GM06990 (cell line): ENCODE measurements around the gene BACE2.

Experiments
- DNase-seq: peaks from one replicate; pipeline ENCODE4 v3.0.0-alpha.2; 2011; ENCODE audit not compliant: insufficient read length; ENCODE audit errors: extremely low read depth
- H3K27me3 ChIP-seq: replicated peaks from 2 replicates; pipeline ENCODE4 v1.6.0; 2011; ENCODE audit warnings: low read length; ENCODE audit not compliant: control insufficient read depth, insufficient read depth
- H3K36me3 ChIP-seq: 2 replicates; pipeline ENCODE4 v1.5.1; 2011; ENCODE audit warnings: low read length; ENCODE audit not compliant: control insufficient read depth, insufficient read depth
- H3K4me3 ChIP-seq: replicated peaks from 2 replicates; pipeline ENCODE4 v1.5.1; 2011; ENCODE audit warnings: low read depth, mild to moderate bottlenecking, control low read depth, low read length
- TF ChIP-seq, protein P1 (sequence below): IDR thresholded peaks from 2 replicates; pipeline ENCODE4 v1.5.1; 2011; ENCODE audit warnings: low read length, control low read depth, mild to moderate bottlenecking, inconsistent platforms; ENCODE audit not compliant: insufficient read depth, poor library complexity, severe bottlenecking

BACE2 gene

DNA sequence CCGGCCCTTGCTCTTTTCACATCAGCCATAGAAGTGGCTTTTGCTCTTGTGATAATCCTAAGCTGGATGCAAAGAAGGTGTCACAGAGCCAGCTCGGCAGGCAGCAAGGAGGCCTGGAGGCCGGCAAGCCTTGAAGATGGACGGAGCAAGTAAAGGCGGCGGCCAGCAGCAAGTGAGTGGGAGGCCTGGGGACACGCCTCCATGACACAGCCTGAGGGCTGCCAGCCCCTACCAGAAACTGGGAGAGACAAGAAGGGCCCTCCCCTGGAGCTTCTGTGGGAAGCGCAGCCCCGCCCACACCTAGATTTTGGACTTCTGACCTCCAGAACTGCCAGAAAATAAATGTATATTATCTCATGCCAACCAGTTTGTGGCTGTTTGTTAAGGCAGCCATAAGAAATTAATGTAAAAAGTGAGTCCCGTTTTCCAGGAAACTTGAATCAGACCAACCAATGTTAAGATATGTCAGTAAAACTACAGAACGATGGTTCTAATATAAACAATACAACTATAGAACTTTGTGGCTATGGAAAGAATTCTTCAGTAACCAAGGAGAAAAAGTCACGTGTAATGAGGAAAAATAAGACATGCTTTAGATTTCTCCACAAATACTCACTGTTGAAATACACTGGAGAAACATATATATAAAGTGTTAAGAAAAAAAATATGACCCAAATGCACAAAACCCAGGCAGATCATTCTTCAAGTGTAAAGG, 49.9 kb downstream of the BACE2 start:
- no peaks in the 10 kb centered on the region for H3K27me3 ChIP-seq
- TF ChIP-seq, protein P1, sequence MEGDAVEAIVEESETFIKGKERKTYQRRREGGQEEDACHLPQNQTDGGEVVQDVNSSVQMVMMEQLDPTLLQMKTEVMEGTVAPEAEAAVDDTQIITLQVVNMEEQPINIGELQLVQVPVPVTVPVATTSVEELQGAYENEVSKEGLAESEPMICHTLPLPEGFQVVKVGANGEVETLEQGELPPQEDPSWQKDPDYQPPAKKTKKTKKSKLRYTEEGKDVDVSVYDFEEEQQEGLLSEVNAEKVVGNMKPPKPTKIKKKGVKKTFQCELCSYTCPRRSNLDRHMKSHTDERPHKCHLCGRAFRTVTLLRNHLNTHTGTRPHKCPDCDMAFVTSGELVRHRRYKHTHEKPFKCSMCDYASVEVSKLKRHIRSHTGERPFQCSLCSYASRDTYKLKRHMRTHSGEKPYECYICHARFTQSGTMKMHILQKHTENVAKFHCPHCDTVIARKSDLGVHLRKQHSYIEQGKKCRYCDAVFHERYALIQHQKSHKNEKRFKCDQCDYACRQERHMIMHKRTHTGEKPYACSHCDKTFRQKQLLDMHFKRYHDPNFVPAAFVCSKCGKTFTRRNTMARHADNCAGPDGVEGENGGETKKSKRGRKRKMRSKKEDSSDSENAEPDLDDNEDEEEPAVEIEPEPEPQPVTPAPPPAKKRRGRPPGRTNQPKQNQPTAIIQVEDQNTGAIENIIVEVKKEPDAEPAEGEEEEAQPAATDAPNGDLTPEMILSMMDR = no peak
- H3K4me3 ChIP-seq = no peak overlapping the region
- DNase-seq = no peak
- H3K36me3 ChIP-seq = no peaks in the 10 kb centered on the region

DNA sequence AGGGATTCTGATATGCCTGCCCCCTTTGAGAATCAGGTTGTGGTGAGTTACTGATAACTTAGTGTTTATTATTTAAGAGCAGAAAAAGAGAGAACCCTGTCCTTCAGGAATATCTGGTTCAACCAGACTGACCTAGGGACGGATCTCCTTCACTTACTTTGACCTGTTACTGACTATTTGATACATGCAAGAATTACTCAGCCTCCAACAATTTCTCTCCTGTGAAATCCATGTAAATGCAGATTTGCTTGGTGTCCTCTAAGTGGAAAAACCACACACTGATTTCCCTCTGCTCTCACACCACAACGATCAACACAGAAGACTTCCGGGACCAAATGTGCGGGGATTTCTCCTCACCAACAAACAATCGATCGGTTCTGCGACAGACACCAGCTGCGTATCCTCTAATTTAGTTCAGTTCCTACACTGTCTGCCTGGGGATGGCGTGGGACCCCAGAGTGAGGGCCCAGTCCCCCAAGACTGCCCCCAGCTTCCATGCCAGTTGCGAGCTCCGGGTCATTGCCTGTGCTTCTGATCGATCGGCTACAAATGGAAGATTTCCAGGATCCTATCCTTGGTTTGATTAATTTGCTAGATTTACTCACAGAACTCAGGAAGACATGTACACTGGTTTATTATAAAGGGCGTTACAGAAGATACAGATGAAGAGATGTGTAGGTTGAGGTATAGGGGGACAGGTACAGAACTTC, 51.7 kb downstream of the BACE2 start:
- no peak overlapping the region for H3K4me3 ChIP-seq
- no peaks in the 10 kb centered on the region for H3K36me3 ChIP-seq
- no peak for DNase-seq
- TF ChIP-seq, protein P1 = no peak
- H3K27me3 ChIP-seq = no peaks in the 10 kb centered on the region

DNA sequence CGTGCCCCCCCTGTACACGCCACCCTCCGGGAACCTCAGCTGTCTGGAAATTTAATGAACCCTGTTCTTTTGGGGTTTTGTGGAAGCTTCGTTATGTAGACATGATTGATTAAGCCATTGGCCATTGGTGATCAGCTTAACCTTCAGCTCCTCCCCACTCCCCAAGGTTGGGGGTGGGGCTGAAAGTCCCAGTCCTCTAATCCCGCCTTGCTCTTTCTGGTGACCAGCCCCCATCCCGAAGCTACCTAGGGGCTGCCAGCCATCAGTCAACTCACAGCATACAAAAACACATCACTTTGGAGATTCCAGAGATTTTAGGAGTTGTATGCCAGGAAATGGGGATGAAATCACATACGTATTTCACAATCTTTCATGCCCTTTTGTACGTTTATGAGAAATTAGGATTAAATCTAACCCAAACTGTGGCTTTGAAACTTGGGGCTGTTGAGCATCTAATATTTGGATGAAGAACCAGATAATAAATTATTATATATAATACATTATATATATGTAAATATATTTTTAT, 52.3 kb downstream of the BACE2 start:
- H3K27me3 ChIP-seq = no peaks in the 10 kb centered on the region
- TF ChIP-seq, protein P1 = no peak
- DNase-seq = no peak
- no peaks in the 10 kb centered on the region for H3K36me3 ChIP-seq
- no peak overlapping the region for H3K4me3 ChIP-seq

DNA sequence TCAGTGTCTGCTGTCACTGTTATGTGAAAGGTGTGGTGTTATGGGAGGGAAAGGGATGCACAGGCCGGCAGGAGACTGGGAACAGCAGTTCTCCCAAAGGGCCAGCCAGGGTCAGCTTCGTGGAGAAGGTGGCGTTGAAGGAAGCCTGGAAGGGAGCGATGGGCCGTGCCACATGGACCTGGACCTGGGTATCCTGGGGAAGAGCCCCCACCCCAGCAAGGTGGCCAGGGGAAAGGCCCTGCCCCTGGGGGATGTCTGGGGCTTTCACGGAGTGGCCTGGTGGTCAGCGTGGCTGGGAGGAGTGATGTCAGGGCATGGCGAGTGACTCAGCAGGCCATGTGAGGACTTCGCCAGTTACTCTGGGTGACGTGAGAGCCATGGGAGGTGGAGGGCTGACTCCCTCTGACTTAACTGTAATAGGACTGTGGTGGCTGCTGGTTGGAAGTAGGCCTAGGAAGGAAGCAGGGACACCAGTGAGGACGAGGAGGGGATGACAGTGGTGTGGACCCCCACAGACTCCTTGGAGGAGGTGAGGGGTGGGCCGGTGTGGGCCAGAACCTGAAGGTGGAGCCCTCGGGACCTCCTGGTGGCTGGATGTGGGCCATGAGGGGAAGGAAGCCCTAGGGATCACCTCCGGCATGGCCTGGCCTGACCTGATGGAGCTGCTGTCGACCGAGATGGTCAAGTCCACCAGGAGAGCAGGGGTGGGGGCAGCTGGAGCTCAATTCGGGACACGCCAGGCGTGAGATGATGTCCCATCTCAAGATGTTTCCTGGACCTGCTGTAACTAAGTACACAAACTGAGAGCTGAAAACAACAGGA, 54.5 kb downstream of the BACE2 start:
- no peak for DNase-seq
- Histone ChIP-seq H3K4me3 (no peak overlapping the region), H3K27me3 (no peaks in the 10 kb centered on the region), H3K36me3 (no peaks in the 10 kb centered on the region)
- TF ChIP-seq, protein P1 = no peak

DNA sequence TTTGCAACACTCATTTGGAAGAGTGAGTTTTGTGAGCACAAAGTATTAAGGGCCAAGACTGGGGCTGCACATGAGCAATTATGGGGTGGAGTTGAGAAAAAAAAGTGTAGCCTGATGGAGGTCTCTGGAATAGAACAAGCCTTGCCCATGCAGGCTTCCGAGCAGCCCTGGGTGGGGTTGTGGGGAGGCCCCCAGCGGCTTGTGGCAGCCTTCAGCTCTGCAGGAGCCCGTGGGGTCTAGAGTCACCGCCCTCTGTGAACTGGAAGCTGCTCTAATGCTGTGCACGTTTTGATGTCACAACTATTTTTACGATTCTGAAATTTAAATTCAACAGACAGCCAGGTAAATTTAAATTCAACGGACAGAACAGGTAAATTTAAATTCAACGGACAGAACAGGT, 58.9 kb downstream of the BACE2 start:
- TF ChIP-seq, protein P1 = no peak
- H3K4me3 ChIP-seq = no peak overlapping the region
- DNase-seq = no peak
- H3K27me3 ChIP-seq = no peaks in the 10 kb centered on the region
- H3K36me3 ChIP-seq = no peaks in the 10 kb centered on the region
